Stimulated activated CD4-positive, alpha-beta T cell treated with anti-CD3 and anti-CD28 coated beads, TNF-alpha, amount 100 ng/mL, for 24 hours (primary cell): Measurements from ENCODE around the gene FSTL4.
"Not testable (repeated sequence)": the region's sequence is repeated elsewhere in the genome, so short reads cannot be mapped to it uniquely, and the experiment has no call there.

Experiments
- DNase-seq, 3 experiments: peaks; one replicate each; pipeline ENCODE4 v3.0.0-alpha.2; 2020; ENCODE audit warnings: low read depth in 3 of 3

FSTL4 gene

DNA sequence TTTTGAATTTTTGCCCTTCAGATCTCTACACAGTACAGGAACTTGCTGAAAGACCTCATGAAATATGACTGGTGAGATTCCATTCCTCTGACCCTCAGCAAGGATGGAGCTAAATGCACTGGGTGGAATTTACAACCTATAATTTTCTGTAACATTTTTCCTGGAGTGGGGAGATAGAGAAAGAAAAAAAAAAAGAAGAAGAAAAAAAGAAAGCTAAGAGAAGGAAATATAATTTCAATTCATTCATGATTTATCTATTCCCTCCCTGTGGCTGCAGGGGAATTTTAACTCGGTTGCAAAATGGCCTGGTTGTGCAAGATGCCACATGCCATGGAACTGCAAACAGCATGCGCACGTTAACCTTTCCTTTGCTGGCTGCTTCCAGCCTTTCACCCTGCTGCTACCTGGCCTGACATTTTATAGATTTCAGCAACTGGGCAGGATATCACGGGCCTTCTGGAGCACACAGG, 155.4 kb downstream of the FSTL4 start:
- DNase-seq = no peak

DNA sequence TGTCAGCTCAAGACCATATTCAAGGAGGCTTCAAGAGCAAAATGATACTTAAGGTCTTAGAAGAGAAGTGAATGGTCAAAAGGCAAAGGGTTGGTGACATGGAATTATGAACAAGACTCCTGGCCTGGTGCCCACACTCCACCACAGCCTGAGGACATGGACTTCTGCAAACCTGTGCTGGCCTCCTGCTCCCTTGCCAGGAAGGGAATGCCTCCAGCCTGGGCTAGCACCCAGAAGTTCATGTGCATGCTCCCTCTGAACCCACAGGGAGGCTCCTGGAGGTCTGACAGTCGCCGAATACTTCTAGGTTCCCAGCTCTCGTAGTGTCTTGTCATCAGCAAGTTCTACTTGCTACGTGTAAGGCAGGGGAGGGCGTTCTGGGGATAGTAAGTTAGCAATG, 156.7 kb downstream of the FSTL4 start:
- DNase-seq = no peak

DNA sequence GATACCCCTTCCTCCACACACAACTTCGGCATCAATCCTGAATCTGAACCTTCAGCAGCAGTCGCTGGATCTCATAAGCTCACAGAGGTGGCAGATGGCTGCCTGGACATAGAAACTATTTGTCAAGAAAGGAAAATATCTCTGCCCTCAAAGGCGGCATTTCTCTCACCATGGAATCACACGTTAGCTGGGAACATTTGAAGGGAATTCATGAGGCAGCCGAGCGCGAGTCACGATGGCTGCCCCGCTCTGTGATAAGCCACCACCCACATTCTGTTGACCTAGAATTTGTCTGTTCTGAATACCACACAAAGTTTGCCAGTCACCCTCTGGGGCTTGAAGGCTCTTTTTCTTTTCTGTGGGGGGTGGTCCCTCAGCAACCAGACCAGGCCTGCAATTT, 157.9 kb downstream of the FSTL4 start:
- DNase-seq = no peak

DNA sequence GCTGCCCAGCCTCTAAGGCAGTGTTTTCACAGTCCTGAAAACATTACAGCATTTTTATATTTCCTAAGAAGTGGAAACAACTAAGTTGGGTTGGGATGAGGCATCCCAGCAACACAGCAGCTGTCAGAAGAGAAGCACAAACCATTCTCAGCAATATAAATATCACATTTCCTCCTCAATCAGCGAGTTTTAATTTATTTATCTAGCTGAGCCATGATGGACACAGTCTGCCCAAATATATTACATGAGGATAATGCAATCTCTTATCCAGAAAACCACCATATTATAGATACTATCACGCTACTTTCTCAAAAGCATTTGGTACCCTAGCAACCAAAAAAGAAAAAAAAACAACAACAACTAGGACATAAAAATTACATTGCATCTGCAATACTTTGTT, 158.5 kb downstream of the FSTL4 start:
- DNase-seq = no peak

DNA sequence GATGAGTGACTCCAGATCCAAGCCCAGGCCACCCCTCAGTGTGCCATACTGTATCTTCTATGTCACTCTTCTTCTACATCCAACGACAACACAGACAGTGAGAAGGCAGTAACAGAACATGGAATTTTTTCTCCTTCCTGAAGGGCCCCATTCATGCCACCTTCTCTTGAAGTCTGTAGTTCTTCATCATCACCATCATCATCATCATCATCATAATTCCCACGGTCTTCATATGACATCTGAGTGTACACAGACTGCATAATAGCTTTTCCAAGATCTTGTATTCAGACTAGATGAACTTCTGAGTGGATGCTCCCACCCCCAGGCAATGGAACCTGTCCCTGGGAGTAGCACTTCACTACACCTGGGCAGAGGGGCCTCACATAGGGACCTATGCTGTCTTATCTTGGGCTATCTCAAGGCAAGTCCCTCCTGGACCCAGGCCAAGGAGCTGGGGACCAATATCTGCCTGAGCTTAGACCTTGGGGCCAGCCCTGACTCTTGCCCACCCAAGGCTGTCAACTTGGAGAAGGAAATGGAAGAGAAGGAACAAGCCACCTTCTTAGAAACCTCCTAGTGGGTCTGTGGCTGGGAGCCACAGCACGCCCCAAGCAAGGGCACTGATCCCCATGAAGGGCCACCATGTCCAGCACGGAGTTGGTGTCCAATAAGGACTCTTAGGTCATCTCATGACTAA, 159.1 kb downstream of the FSTL4 start:
- DNase-seq = no peak

DNA sequence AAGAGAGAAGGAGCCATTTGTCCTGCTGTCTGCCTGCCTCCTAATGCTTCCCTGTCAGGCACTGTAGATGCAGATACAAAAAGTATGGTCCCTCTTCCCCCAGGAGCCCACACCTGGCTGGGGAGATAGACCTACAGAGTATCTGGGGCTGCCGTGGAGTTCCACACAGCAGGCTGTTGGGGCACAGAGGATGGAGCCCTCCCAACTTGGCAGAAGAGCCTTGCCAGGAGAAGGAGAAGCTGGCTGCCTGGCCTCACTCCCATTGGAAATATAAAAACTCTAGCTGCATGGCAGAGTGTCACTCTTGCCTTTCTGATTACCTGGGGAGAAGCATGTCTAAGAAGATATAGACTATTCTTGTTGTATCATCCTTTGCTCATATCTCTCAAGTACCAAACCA, 160.4 kb downstream of the FSTL4 start:
- no peak for DNase-seq

DNA sequence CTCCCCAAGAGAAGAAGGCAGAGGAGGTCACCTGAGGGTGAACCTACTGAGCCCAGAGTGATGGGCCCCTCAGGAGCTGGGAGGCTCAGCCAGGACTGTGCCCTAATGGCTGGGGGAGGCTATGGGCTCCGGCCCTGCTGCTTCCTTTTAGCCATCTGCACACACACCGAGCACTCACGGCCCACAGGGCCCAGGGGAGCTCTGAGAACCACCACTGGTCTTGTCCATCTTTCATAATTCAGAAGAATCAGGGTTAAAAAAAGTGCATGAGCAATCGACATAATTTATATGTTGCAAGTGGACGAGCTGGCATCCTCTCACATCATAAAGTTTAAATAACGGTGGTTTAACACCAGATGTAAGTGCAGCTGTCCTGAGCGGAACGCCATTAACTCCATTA, 162.1 kb downstream of the FSTL4 start:
- DNase-seq = no peak

DNA sequence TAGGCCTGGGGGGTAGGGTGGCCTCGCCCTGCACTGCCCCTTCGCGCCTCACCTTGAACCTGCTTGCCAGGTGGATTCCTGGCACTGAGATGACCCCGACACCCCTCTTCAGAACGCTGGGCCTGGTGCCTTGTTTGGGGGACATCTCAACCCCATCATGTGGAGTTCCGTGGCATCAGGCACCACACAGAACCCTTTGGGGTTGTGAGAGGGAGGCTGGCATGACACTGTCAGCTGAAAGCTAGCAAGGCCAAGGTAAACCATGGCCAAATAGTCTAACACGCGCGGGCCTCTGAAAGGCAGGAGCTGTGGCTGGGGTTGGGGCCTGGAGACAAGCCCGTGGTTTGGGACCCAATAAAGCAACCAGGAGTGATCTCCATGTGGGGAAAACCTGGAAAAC, 163.2 kb downstream of the FSTL4 start:
- no peak for DNase-seq

DNA sequence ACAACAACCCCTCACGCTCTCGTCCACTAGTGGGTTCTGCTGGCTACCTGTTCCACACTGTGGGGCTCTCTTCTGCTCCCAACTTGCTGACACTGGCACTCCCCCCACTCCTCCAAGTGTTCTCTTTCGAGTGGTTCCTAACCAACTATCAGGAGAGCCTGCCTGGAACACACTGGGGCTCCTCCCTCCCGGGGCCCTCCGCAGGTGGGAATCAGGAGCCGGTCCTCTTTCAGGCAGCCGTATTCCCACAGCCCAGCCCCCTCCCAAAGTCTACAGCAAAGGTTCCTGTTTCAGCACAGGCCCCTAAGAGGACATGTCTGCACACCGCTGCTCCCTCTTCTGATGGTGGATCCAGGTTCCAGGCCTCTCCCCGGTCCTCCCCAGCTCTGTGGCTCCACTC, 165.9 kb downstream of the FSTL4 start:
- no peak for DNase-seq

DNA sequence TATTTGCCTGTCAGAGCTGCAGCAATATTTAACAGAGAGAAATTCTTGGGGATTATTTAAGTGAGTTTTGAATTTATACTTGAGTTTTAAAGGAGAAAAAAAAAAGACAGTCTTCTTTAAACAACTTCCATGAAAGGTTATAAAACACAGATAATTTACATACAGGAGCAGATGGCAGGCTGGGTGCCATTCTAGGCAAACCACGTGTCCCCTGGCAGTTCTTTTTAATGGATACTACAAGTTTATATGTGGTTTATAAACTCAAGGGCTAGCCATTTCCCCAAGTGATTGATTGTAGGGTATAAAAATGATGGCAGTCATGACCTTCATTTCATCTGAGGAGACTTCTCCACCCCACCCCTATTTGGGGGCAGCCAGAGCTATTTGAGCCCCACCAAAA, 166.6 kb downstream of the FSTL4 start:
- no peak for DNase-seq

DNA sequence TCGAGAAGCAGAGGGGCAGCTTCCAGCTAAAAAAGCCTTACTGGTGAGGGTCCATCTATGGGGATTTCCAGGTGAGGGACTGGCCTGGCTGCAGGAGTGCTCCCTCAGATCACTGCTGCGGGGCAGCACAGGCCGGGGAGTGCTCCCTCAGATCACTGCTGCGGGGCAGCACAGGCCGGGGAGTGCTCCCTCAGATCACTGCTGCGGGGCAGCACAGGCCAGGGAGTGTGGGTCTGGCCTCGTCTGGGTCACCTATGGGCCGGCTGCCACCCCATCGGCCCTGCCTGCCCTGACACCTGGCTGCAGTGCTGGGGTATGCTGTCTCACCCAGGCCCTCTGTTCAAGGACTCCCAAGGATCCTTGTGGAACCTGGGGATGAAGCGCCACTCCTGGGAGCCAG, 167.1 kb downstream of the FSTL4 start:
- not testable (repeated sequence) for DNase-seq

DNA sequence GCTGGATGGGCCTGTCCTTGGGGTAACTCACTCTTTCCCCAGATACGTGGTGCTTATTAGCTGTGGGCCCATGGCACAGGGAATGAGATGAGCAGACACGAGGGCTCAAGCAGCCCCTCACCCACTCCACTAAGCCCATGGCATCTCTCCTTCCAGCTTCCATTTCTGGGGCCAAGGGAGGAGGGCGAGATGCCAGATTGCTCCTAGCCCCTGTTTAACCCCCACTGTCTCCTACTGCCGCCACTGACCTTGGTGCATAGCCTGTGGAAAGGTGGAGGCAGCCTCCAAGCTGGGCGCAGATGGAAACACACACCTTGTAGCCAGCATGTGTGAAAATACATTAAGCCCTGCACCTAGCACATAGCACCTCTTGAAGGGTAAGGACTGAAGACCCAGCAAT, 167.6 kb downstream of the FSTL4 start:
- DNase-seq = no peak

DNA sequence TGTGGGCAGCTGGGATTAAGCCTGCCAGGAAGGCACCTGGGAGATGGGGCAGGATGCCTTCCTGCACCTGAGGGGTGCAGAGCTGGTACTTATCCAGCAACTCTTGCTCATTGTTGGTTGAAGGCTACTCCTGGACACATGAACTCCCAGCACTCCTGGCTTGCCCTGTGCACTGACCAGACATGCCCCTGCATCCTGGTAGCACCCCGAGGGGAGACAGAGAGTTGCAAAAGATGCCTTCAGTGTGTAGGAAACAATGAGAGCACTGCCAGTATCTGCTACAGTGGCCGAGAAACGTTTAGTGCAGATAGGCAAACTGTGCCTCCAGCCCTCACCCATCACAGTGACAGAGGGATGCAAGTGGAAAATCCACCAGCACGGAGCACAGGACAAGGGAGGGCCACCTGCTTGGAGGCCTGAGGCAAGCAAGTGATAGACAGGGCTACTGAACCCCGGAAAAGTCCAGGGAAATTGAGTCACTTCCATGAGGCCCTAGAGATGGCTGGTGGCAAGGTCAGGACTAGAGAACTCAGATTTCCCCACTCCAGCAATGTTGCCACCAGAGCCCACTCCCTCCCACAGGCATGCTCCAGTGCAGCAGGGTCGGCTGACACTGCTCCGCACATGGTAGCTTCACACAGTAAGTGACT, 171.1 kb downstream of the FSTL4 start:
- no peak for DNase-seq

DNA sequence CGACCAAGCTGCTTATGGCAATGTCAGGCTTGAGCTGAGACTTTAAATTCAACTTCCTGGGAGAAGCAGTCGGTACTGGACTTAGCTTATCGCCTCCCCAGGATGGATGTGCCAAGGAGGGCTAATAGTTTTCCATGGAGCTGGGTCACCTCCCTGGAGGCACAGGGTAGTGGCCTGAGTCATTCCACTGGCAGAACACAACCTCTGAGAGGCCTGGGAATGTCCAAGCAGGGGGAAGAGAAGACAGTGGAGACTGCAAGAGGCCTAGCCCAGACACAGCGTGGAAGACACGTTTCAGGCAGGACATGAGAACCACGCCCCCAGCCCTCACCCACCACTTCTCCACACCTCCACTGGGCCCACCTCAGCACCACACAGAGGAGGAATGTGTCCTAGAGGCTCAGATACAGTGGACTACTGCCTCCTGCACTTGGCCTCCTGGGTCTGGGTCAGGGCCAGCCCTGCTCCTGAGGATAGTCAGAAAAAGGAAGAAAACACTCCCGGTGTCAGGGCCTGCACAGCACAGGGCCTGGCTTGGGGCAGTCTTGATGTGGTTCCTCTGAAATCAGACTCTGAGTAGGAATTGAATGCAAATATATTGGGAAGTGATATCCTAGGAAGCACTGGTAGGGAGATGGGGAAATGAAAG, 171.8 kb downstream of the FSTL4 start:
- no peak for DNase-seq

DNA sequence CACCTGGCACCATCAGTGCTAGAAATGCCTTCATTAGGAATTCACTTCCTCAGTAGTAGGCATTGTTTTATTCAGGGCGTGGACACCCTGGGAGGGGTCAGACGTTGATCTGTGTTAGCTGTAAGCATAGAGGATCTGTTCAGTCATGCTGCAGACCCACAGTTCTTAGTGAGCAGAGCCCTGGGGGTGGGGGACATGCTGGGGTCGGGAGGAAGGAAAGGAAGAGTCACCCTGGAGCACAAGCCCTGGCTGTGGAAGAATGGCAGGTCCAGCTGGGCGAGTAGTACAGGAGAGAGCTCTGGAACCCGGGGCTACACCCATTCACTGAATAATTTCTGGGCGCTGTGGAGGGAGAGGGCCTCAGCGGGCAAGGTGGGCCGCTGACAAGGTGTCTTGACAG, 172.5 kb downstream of the FSTL4 start:
- no peak for DNase-seq

DNA sequence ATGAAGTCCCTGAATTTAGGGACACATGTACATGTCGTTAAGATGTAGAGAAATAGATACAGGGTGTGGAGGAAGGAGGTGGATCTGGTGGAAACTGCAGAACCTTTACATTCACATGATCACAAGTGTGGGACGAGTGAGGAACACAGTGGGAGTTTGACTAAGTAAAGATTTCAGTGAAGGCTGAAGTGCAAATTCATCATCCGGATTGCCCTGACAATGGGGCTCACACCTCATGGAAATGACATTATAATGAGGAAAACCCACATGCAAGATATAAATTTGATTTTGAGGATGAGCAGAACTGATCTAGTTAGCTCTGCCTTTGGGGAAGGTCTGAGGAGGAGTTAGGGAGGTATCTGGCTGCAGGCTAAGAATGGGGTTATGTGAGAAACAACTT, 173.9 kb downstream of the FSTL4 start:
- no peak for DNase-seq

DNA sequence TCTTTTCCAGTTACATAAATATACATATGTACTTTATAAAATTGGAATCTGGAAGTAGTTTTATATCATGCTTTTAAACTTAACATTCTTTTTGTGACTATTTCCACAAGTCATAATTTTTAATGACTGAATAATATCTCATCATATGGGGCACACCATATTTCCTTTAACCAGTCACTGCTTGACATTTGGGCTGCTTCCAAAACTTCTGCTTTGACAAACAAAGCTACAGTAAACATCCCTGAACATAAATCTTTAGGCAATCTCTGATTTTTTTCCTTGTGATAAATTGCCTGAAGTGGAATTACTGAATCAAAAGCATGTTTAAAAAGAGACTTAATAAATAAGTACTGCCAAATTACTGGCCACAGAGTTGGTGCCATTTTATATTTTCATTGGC, 178.0 kb downstream of the FSTL4 start:
- DNase-seq = no peak

DNA sequence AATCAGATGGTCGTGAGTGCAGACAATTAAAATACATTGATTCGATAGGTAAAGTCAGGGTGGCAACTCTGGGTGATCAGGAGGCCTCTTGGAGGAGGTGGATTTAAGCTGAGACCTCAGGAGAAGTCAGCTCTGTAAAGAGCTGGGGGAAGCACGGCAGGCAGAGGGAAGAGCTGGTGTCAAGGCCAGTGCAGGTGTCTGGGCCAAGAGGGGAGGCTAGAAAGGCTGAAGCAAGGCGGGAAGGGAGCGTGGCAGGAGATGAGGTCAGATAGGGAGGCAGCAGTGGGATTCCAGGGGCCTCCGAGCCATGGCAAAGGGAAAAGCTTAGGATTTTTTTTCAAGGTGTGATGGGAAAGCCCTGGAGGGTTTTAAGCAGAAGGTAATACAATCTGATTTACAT, 178.7 kb downstream of the FSTL4 start:
- no peak for DNase-seq

DNA sequence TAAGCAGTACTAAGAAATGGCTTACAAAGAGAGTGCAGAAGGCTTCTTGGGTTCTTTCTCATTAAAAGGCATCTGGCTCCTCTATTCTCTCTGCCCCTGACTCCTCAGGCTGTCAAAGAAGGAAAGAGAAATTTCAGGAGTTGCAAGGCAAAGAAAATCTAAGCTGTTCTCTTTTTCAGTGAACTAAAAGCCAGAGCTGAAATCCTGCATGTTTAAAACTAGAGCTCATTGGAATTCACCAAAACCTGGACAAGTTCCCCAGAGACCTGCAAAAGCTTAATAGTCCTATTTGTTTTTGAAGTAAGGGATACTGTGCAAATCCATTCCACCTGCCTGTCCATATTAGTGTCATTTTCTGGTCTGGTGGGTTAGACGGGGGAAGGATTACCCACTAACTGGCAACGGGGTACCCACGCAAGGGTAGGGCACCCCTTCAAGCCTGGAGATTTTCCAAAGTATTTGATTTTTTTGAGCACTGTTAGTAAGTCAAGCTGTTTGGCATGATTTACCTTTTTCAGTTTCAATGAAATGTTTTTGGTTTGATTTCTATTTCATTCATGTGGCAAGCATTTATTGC, 179.3 kb downstream of the FSTL4 start:
- no peak for DNase-seq

DNA sequence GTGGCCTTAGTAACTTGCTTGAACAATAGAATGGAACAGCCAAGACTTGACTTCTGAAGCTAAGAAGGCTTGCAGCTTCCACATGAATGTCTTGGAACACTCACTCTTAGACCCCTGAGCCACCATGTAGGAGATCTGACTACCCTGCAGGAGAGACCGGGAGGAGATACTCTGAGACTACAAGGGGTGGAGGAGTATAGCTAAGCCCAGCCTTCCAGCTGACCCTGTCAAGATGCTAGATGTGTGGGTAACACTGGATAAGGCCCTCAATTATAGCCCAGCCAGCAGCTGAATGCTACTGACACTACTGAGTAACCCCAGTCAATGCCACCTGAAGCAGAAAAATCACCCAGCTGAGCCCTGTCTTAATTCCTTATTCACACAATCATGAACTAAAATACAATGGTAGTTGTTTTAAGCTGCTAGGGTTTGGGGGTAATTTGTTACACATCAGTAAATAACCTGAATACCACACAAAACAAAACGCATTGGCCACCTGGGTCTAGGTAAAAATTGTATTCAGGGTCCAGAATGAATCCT, 180.9 kb downstream of the FSTL4 start:
- no peak for DNase-seq

DNA sequence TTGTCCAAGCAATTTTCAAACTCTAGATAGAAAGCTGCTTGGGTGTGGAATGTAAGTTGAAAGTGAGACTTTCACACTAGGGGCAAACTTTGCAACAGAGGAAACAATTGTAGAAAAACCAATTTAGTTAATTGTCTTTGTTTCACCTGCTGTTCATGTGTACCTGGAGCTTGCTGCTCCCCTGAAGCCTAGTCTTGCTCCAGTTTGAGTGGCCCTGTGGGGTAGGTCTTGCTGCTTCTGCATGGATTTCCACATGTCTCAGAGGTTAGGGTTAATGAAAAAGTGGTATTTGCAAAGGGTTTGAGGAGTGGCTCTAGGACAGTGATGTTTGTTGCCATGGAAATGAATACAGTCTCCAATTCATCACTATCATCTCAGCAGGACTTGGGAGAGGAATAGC, 182.2 kb downstream of the FSTL4 start:
- DNase-seq = no peak

DNA sequence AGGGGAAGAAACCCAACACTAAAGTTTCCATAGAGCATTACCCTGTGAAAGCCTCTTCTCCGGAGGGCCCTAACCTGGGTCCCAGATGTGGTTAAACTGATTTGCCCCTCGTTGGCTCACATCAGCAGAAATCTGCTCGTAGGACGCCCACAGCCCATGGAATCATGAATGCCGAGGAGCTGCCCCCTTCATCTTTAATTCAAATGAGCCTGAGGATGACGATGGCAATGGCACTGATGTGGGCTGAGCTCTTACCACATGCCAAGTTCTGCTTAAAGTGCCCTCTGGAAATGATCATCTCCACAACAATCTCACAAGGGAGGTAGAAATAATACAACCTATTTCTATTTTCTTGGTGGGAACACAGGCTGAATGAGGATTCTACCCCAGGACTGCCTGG, 183.3 kb downstream of the FSTL4 start:
- no peak for DNase-seq
